GM08714 (cell line): ENCODE results near the gene KCNJ9.

Source experiments
- H3K4me3 ChIP-seq: fragments of 200-500 bp; sonication (Bioruptor generic); 2 replicates; pipeline ENCODE4 v1.5.1; 2014; ENCODE audit warnings: mild to moderate bottlenecking, low read length, inconsistent platforms
- ZNF274 ChIP-seq: IDR thresholded peaks from 2 replicates; pipeline ENCODE4 v1.6.1; 2012; ENCODE audit warnings: mild to moderate bottlenecking, low read depth, low read length

Gene KCNJ9

DNA sequence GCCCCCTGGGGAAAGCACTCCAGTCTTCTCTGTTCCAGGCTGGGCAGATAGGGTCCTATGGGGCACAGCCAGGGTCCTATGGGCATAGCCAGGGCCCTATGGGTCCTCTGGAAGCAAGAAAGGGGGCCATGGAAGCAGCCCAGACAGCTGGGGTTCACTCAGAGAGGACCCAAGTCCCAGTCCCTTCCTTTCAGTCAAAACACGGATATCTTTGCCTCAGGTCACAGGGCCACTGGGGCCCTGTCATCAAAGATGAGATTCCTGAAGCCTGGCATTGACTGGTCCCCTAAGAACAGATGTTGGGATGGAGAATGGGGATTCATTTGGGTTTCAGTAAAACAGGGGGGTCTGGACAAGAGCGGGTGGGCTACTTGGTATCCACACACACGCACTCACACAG, 8.5 kb downstream of the KCNJ9 start:
- no peak overlapping the region for H3K4me3 ChIP-seq
- TF ChIP-seq ZNF274: no peak

DNA sequence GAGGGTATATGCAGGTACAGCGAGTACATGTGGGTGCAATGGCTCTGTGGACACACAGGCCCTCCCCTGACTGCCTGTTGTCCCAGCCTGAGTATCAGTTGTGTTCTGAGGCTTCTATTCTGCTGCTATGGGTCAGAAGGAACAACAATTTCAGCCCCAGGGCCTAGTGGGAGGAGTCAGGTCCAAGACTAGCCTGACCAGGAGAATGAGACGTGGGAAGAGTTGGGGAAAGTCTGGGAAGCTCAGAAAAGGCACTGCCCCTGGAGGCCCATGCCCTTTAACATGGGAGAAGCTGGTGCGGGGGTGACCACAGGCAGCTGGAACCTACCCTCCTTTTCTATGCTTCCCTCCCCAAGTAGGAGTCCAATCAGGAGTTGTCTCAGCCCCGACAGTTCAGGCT, 9.4 kb downstream of the KCNJ9 start:
- TF ChIP-seq ZNF274: no peak
- no peak overlapping the region for H3K4me3 ChIP-seq

- no peak for TF ChIP-seq ZNF274
- no peak overlapping the region for H3K4me3 ChIP-seq
Measured at GRCh38 chr1:160091666-160092223, 10.4 kb downstream of the KCNJ9 start.

GRCh38 chr1:160092366-160093068, 11.2 kb downstream of the KCNJ9 start:
- no peak for TF ChIP-seq ZNF274
- H3K4me3 ChIP-seq: no peak overlapping the region

- H3K4me3 ChIP-seq: no peak overlapping the region
- no peak for TF ChIP-seq ZNF274
Measured at GRCh38 chr1:160093069-160093395, 11.7 kb downstream of the KCNJ9 start.

- no peak overlapping the region for H3K4me3 ChIP-seq
- no peak for TF ChIP-seq ZNF274
Measured at GRCh38 chr1:160093624-160094290, 12.4 kb downstream of the KCNJ9 start.

- no peak overlapping the region for H3K4me3 ChIP-seq
- no peak for TF ChIP-seq ZNF274
Measured at GRCh38 chr1:160094291-160094625, 12.9 kb downstream of the KCNJ9 start.

DNA sequence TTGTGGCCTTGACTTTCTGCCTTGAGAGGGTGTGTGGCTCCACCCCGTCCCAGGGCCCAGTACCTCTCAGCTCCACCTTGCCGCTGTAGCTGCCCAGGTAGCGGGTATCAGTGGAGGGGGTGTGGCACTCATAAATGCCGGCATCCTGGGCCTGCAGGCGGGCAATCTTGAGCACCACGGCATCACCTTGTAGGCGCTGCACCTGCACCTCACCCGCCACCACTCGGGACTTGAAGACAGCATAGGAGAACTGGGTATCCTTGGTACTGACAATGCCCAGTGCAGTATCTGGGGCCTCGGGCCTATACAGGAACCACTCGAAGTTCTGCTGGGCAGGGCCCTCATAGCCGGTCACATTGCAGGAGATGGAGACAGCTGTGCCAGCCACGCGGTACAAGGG, 13.5 kb downstream of the KCNJ9 start:
- no peak overlapping the region for H3K4me3 ChIP-seq
- TF ChIP-seq ZNF274: no peak

GRCh38 chr1:160095382-160096105, 14.2 kb downstream of the KCNJ9 start:
- TF ChIP-seq ZNF274: no peak
- no peak overlapping the region for H3K4me3 ChIP-seq

GRCh38 chr1:160096274-160097116, 15.2 kb downstream of the KCNJ9 start:
- TF ChIP-seq ZNF274: no peak

GRCh38 chr1:160097151-160097910, 16.0 kb downstream of the KCNJ9 start:
- no peak for TF ChIP-seq ZNF274
- peak overlapping the region; percentile 90; the same call in 1 of the 2 replicates for H3K4me3 ChIP-seq

More at GRCh38 chr1:160096274-160097116, 15.2 kb downstream of the KCNJ9 start:
- H3K4me3 ChIP-seq: no peak overlapping the region

GRCh38 chr1:160097911-160098851, 16.8 kb downstream of the KCNJ9 start, which contains the start of gene IGSF8:
Gene IGSF8 (minus strand): TSS chr1:160098619. CDS start chr1:160098472, 147 bp downstream.
- peak within 1 kb of the TSS; percentile 90 for H3K4me3 ChIP-seq
- no peak for TF ChIP-seq ZNF274
